SK-N-SH (cell line): ENCODE measurements around the gene BRCA1. TPM values are rescaled to one million over a fixed set of nuclear protein-coding genes. Genes with fewer than 3 reads are reported as not detected.

Experiments used
- CTCF ChIA-PET: fragments of 300-600, 350-600 bp; formaldehyde crosslinking; extraction: SDS; loops from one replicate; lab custom pipeline; 2021; lab: Yijun Ruan, JAX
- POLR2A ChIA-PET: fragments of 350-600 bp; sonication (Branson Sonifier 250); formaldehyde crosslinking; extraction: SDS; loops from one replicate; lab custom pipeline; 2020; ENCODE audit warnings: antibody characterized with exemption, inconsistent platforms; lab: Yijun Ruan, JAX
- DNase-seq: peaks from one replicate; pipeline ENCODE4 v3.0.0; 2012
- H2AFZ ChIP-seq: fragments of 200-600 bp; sonication (generic); 2 replicates; pipeline ENCODE4 v1.8.1; 2016; ENCODE audit warnings: antibody characterized with exemption, mild to moderate bottlenecking, low read depth
- H3F3A ChIP-seq: fragments of 200-600 bp; sonication (generic); replicated peaks from 2 replicates; pipeline ENCODE3; 2016; ENCODE audit warnings: antibody characterized with exemption, mild to moderate bottlenecking; ENCODE audit not compliant: insufficient read depth
- H3K27ac ChIP-seq, 2 experiments: fragments of 200-500 bp in 1 of 2; fragments of 200-600 bp in 1 of 2; sonication (Bioruptor generic) in 1 of 2; sonication (generic), shearing (Covaris generic) in 1 of 2; 2 replicates each; pipeline versions ENCODE4 v1.5.1 to v1.6.1; 2014 to 2016; ENCODE audit warnings: low read depth in 2 of 2, inconsistent platforms in 1 of 2, low read length in 1 of 2, mild to moderate bottlenecking in 1 of 2, mixed read lengths in 1 of 2
- H3K27me3 ChIP-seq: fragments of 200-600 bp; sonication (generic), shearing (Covaris generic); 2 replicates; pipeline ENCODE4 v1.6.1; 2016; ENCODE audit warnings: mixed run types; ENCODE audit not compliant: insufficient read depth
- H3K36me3 ChIP-seq, 2 experiments: fragments of 200-500 bp in 1 of 2; fragments of 200-600 bp in 1 of 2; sonication (Bioruptor generic) in 1 of 2; sonication (generic) in 1 of 2; replicated peaks in 1 of 2; 2 replicates each; pipeline versions ENCODE3 to v1.5.1; 2014 to 2016; ENCODE audit warnings: low read length in 1 of 2, mild to moderate bottlenecking in 1 of 2; ENCODE audit not compliant: insufficient read depth in 2 of 2, control insufficient read depth in 1 of 2
- H3K4me1 ChIP-seq, 2 experiments: fragments of 200-500 bp in 1 of 2; fragments of 200-600 bp in 1 of 2; sonication (Bioruptor generic) in 1 of 2; sonication (generic), shearing (Covaris generic) in 1 of 2; 2 replicates each; pipeline versions ENCODE4 v1.5.1 to v1.6.1; 2014 to 2016; ENCODE audit warnings: low read depth in 1 of 2, low read length in 1 of 2, mixed run types in 1 of 2; ENCODE audit not compliant: insufficient read depth in 2 of 2, control insufficient read depth in 1 of 2
- H3K4me2 ChIP-seq: fragments of 200-600 bp; sonication (generic), shearing (Covaris generic); 2 replicates; pipeline ENCODE4 v1.6.1; 2017; ENCODE audit warnings: mixed run types
- H3K4me3 ChIP-seq, 2 experiments: fragments of 200-500 bp in 1 of 2; fragments of 200-600 bp in 1 of 2; sonication (Bioruptor generic) in 1 of 2; sonication (generic), shearing (Covaris generic) in 1 of 2; 2 replicates each; pipeline versions ENCODE4 v1.5.1 to v1.8.1; 2014 to 2016; ENCODE audit warnings: low read depth in 2 of 2, inconsistent platforms in 1 of 2, low read length in 1 of 2, mild to moderate bottlenecking in 1 of 2, mixed read lengths in 1 of 2, moderate library complexity in 1 of 2
- H3K79me2 ChIP-seq: fragments of 200-600 bp; sonication (generic); 2 replicates; pipeline ENCODE4 v1.8.1; 2017; ENCODE audit warnings: mild to moderate bottlenecking; ENCODE audit not compliant: insufficient read depth
- H3K9ac ChIP-seq: fragments of 200-600 bp; sonication (generic); 2 replicates; pipeline ENCODE4 v1.6.1; 2017; ENCODE audit warnings: mixed run types
- H3K9me2 ChIP-seq: fragments of 200-600 bp; sonication (generic); 2 replicates; pipeline ENCODE4 v1.6.1; 2017; ENCODE audit warnings: mixed run types
- H3K9me3 ChIP-seq: fragments of 200-600 bp; sonication (generic); 2 replicates; pipeline ENCODE4 v1.6.1; 2017; ENCODE audit warnings: mixed run types, mild to moderate bottlenecking, moderate library complexity
- H4K20me1 ChIP-seq: fragments of 200-600 bp; sonication (generic); 2 replicates; pipeline ENCODE4 v1.6.1; 2017; ENCODE audit warnings: mild to moderate bottlenecking, mixed run types; ENCODE audit not compliant: insufficient read depth
- ELF1 ChIP-seq: IDR thresholded peaks from 2 replicates; pipeline ENCODE4 v1.4.0; 2012
- EZH2phosphoT487 ChIP-seq: fragments of 200-600 bp; sonication (generic); IDR thresholded peaks from 2 replicates; pipeline ENCODE4 v1.6.1; 2017; ENCODE audit warnings: low read depth, mixed run types, mild to moderate bottlenecking, antibody characterized with exemption, moderate library complexity, borderline replicate concordance
- FOSL2 ChIP-seq: IDR thresholded peaks from 2 replicates; pipeline ENCODE4 v1.4.0; 2012; ENCODE audit warnings: low read depth, mild to moderate bottlenecking, moderate library complexity, borderline replicate concordance
- GABPA ChIP-seq: IDR thresholded peaks from 2 replicates; pipeline ENCODE4 v1.4.0; 2012; ENCODE audit warnings: low read depth, mild to moderate bottlenecking
- GATA2 ChIP-seq: sonication (generic); formaldehyde crosslinking; IDR thresholded peaks from 2 replicates; pipeline ENCODE4 v1.5.0; 2020; ENCODE audit warnings: mild to moderate bottlenecking, missing genetic modification reagents
- MAX ChIP-seq: IDR thresholded peaks from 2 replicates; pipeline ENCODE4 v1.4.0; 2012; ENCODE audit warnings: low read depth
- MXI1 ChIP-seq: IDR thresholded peaks from 2 replicates; pipeline ENCODE4 v1.6.1; 2012; ENCODE audit warnings: mild to moderate bottlenecking, low read depth, low read length, improper control_type of control experiment
- NFIC ChIP-seq: IDR thresholded peaks from 2 replicates; pipeline ENCODE4 v1.4.0; 2012; ENCODE audit warnings: borderline replicate concordance
- NRF1 ChIP-seq: IDR thresholded peaks from 2 replicates; pipeline ENCODE4 v1.6.1; 2012; ENCODE audit warnings: low read depth, mild to moderate bottlenecking, low read length
- RAD21 ChIP-seq: IDR thresholded peaks from 2 replicates; pipeline ENCODE4 v1.6.1; 2012; ENCODE audit warnings: mild to moderate bottlenecking, low read length
- RCOR1 ChIP-seq: fragments of 150-350 bp; IDR thresholded peaks from 2 replicates; pipeline ENCODE4 v1.6.1; 2017; ENCODE audit warnings: antibody characterized with exemption, low read length
- REST ChIP-seq: IDR thresholded peaks from 2 replicates; pipeline ENCODE4 v1.6.1; 2012; ENCODE audit warnings: mild to moderate bottlenecking, low read depth, low read length, moderate library complexity
- RFX5 ChIP-seq: IDR thresholded peaks from 2 replicates; pipeline ENCODE4 v1.6.1; 2012; ENCODE audit warnings: mild to moderate bottlenecking, improper control_type of control experiment, low read length
- RXRA ChIP-seq: IDR thresholded peaks from 2 replicates; pipeline ENCODE4 v1.4.0; 2012; ENCODE audit warnings: low read depth, mild to moderate bottlenecking, borderline replicate concordance
- SIN3A ChIP-seq: IDR thresholded peaks from 2 replicates; pipeline ENCODE4 v1.6.1; 2012; ENCODE audit warnings: low read depth, mild to moderate bottlenecking, low read length, moderate library complexity, borderline replicate concordance
- TAF1 ChIP-seq: IDR thresholded peaks from 2 replicates; pipeline ENCODE4 v1.6.1; 2012; ENCODE audit warnings: low read depth, mild to moderate bottlenecking, low read length, moderate library complexity, borderline replicate concordance
- TEAD4 ChIP-seq: IDR thresholded peaks from 2 replicates; pipeline ENCODE4 v1.4.0; 2012; ENCODE audit warnings: mild to moderate bottlenecking, borderline replicate concordance; ENCODE audit not compliant: insufficient read depth
- USF1 ChIP-seq: IDR thresholded peaks from 2 replicates; pipeline ENCODE4 v1.4.0; 2012; ENCODE audit warnings: low read depth, borderline replicate concordance
- YY1 ChIP-seq: IDR thresholded peaks from 2 replicates; pipeline ENCODE4 v1.4.0; 2012; ENCODE audit warnings: low read depth, mild to moderate bottlenecking
- WGBS: methylation state at CpG from one replicate; pipeline ENCODE4 v1.1.6; 2017; ENCODE audit warnings: low lambda C conversion rate; 5-methylcytosine and 5-hydroxymethylcytosine counted together
- polyA plus RNA-seq, 3 experiments: library from polyadenylated mRNA; depleted of rRNA; stranded (reverse); fragments of >200 nt; gene quantifications; 2 replicates each; pipeline ENCODE4 v1.2.3, GENCODE V29; 2012

Gene BRCA1
- polyA plus RNA-seq, 1 of the 3 experiments (the other 2 are of a cell fraction): 11.2 TPM

GRCh38 chr17:43028221-43028861 is 96.8 kb downstream of the BRCA1 start:
- TF ChIP-seq RAD21: no peak
- TF ChIP-seq RXRA: no peak
- no peak for TF ChIP-seq YY1
- TF ChIP-seq GABPA: no peak
- TF ChIP-seq ELF1: no peak
- no peak for TF ChIP-seq RFX5
- TF ChIP-seq MXI1: no peak
- TF ChIP-seq NRF1: no peak
- no peak for TF ChIP-seq REST
- TF ChIP-seq FOSL2: no peak
- TF ChIP-seq MAX: no peak
- no peak for TF ChIP-seq USF1
- no peak for TF ChIP-seq RCOR1
- TF ChIP-seq GATA2: no peak
- TF ChIP-seq NFIC: no peak
- TF ChIP-seq TEAD4: no peak
- no peak for TF ChIP-seq EZH2phosphoT487
- TF ChIP-seq TAF1: no peak
- no peak for TF ChIP-seq SIN3A
- Histone ChIP-seq H2AFZ (no peak overlapping the region), H3K4me3 (no peak overlapping the region), H3K79me2 (no peaks in the 10 kb centered on the region), H3K4me1 (peaks cover 0 to 5% of the 10 kb centered on the region in 2 experiments; a peak in 1 of 4 replicates), H3F3A (peaks cover 6% of the 10 kb centered on the region), H3K9me2 (no peaks in the 10 kb centered on the region), H3K9me3 (no peaks in the 10 kb centered on the region), H4K20me1 (no peaks in the 10 kb centered on the region), H3K27me3 (no peaks in the 10 kb centered on the region), H3K4me2 (no peak overlapping the region), H3K27ac (no peak overlapping the region), H3K9ac (no peak overlapping the region), H3K36me3 (no peaks in the 10 kb centered on the region)
- POLR2A ChIA-PET: no interaction called here
- DNase-seq: no peak
- 94% methylated on average over 17 of the region's 17 CpGs for WGBS
- CTCF ChIA-PET: interaction anchor here (0.6 kb wide), 1 partner anchor 469 kb away, joined by 3 read pairs; no protein-coding TSS in a partner anchor
